Mesothelial cell of epicardium (in vitro differentiated cells): Measurements from ENCODE around the gene AADAC. TPM values are rescaled to one million over a fixed set of nuclear protein-coding genes. Genes with fewer than 3 reads are reported as not detected.

ENCODE experiments used
- DNase-seq, 2 experiments: peaks; one replicate each; pipeline ENCODE4 v3.0.0; 2021; ENCODE audit warnings: low spot score in 2 of 2; ENCODE audit not compliant: unreplicated experiment in 2 of 2
- H3K27ac Mint-ChIP-seq: 2 replicates; pipeline ENCODE4 v1.8.0; 2021; ENCODE audit warnings: mixed read lengths
- H3K27me3 Mint-ChIP-seq: 2 replicates; pipeline ENCODE4 v1.8.0; 2021; ENCODE audit warnings: low read depth, mixed read lengths
- H3K36me3 Mint-ChIP-seq: 2 replicates; pipeline ENCODE4 v1.8.0; 2021; ENCODE audit warnings: mixed read lengths
- H3K4me1 Mint-ChIP-seq: 2 replicates; pipeline ENCODE4 v1.8.0; 2021; ENCODE audit warnings: mixed read lengths
- H3K4me3 Mint-ChIP-seq: 2 replicates; pipeline ENCODE4 v1.8.0; 2021; ENCODE audit warnings: mild to moderate bottlenecking, moderate library complexity, mixed read lengths
- H3K9me3 Mint-ChIP-seq: 2 replicates; pipeline ENCODE4 v1.8.0; 2021; ENCODE audit warnings: mixed read lengths
- CTCF ChIP-seq: fragments of 200-600 bp; sonication (generic); IDR thresholded peaks from one replicate; pipeline ENCODE4 v1.5.0; 2021; ENCODE audit warnings: antibody characterized with exemption; ENCODE audit not compliant: unreplicated experiment
- total RNA-seq: library from RNA; stranded (reverse); gene quantifications from 3 replicates; pipeline ENCODE4 v1.2.1, GENCODE V29; 2021

The AADAC gene
- total RNA-seq, 1 donor from 2014 or later, result not detected

DNA sequence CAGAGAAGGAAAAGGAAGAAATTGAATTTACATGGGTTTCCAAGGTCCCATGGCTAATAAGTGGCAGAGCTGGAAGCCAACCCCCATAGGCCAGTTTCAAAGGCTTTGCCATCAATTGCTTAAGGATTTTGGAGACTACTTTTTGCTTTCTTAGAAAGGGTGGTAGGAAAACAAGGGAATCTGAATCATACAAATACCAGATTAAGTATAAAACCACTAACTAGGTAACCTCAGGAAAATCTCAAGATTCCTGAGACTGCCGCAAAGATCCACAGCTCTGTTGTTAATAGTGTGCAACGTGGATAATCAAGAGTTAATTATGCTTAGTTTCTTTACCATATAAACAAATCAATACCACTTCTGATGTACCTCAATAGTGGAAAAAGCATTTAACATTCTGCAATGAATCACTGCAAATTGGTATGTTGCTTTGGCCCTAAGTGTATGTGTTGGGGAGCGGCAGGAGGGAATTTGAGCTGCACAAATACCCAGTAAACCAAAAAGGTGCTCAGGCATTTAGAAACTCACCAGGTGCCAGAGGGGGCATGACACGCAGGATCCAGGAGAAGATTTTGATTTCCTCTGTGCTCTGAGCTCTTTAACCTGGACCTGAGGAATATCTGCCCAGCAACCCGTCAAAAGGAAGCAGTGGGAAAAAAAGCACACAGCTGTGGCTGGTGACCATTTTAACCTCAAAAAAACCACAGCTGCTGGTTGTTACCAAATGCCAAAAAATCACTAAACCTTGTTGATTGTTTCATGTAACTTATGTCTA lies 22.0 kb downstream of the AADAC start:
- Mint-ChIP-seq H3K9me3 (no peaks in the 10 kb centered on the region), H3K4me3 (no peak overlapping the region), H3K36me3 (no peaks in the 10 kb centered on the region), H3K27ac (no peak overlapping the region), H3K27me3 (no peaks in the 10 kb centered on the region), H3K4me1 (peaks cover 18% of the 10 kb centered on the region)
- DNase-seq, result no peak
- no peak for TF ChIP-seq CTCF

DNA sequence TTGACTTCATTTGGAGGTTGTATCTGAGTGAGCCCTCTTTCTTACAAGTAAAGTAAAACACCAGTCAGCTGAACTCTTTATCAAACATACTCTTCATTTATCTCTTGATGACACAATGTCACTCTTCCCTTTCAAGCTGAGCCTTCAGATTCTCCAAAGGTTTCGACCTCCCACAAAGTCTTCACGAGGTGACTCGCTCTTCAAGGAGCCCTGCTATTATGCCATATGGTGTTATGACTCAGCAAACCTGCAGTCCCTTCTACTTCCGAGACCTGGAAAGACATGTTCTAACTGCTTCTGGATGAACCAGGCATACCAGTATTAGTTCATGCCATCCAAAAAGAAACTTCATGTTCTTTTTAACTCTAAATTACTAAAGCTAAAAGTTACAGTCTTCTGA lies 23.1 kb downstream of the AADAC start:
- no peak for TF ChIP-seq CTCF
- Mint-ChIP-seq H3K4me3 (no peak overlapping the region), H3K27ac (no peak overlapping the region), H3K27me3 (no peaks in the 10 kb centered on the region), H3K4me1 (peaks cover 18% of the 10 kb centered on the region), H3K36me3 (no peaks in the 10 kb centered on the region), H3K9me3 (no peaks in the 10 kb centered on the region)
- no peak for DNase-seq

- DNase-seq, result peak in 1 of 2 experiments; percentile 46
- H3K27me3 Mint-ChIP-seq, result no peaks in the 10 kb centered on the region
- H3K4me3 Mint-ChIP-seq, result no peak overlapping the region
- no peaks in the 10 kb centered on the region for H3K36me3 Mint-ChIP-seq
- H3K27ac Mint-ChIP-seq, result no peak overlapping the region
- H3K4me1 Mint-ChIP-seq, result peaks cover 22% of the 10 kb centered on the region
- TF ChIP-seq CTCF, result peak; percentile 74
- H3K9me3 Mint-ChIP-seq, result no peaks in the 10 kb centered on the region
These were observed 24.8 kb downstream of the AADAC start for GRCh38 chr3:151838574-151839312.

DNA sequence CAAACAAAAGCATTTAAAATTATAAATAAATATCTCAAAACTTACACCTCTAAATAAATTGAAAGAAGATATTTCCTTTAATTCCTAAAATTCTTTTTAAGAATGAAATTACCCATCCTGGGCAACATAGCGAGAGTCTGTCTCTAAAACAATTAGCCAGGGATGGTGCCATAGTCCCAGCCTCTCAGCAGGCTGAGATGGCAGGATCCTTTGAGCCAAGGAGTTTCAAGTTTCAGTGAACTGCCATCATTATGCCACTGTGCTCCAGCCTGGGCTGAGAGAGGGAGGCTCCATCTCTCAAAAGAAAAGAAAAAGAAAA lies 25.4 kb downstream of the AADAC start:
- TF ChIP-seq CTCF, result no peak
- Mint-ChIP-seq H3K4me3 (no peak overlapping the region), H3K27ac (no peak overlapping the region), H3K9me3 (no peaks in the 10 kb centered on the region), H3K36me3 (no peaks in the 10 kb centered on the region), H3K4me1 (peaks cover 22% of the 10 kb centered on the region), H3K27me3 (no peaks in the 10 kb centered on the region)
- no peak for DNase-seq

DNA sequence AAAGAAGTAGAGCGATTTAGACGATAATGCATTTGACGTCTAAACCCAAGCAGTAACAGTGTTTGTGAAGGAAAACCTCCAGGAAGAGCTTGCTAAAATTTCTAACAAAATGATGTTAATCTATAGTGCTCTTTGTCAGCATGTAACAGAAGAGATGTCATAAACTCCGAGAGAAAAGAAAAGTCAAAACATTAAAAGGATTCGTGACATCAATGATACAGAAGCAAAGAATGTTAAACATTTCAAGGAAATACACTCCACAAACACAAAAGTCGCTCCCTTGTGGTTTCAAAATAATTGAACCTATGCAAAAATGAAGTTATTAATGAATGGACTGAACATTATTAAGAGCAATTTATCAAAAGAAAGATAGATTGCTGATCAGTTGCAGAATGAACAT lies 27.9 kb downstream of the AADAC start:
- H3K27me3 Mint-ChIP-seq, result no peaks in the 10 kb centered on the region
- no peaks in the 10 kb centered on the region for H3K36me3 Mint-ChIP-seq
- H3K4me1 Mint-ChIP-seq, result peaks cover 14% of the 10 kb centered on the region
- no peak for TF ChIP-seq CTCF
- DNase-seq, result no peak
- H3K9me3 Mint-ChIP-seq, result peaks cover 2% of the 10 kb centered on the region
- no peak overlapping the region for H3K27ac Mint-ChIP-seq
- no peak overlapping the region for H3K4me3 Mint-ChIP-seq
